B cell (primary cell): ENCODE measurements around the gene PCDH15. TPM values are rescaled to one million over a fixed set of nuclear protein-coding genes. Genes with fewer than 3 reads are reported as not detected.

Experiments
- ATAC-seq: fragments of 200-7000 bp; cut with Tn5 transposase; one replicate; pipeline ENCODE4 v1.10.0; 2021; ENCODE audit warnings: low read depth, mild to moderate bottlenecking, moderate number of reproducible peaks, moderate library complexity
- CTCF ChIA-PET: fragments of 350-600 bp; sonication (Branson Sonifier 250); formaldehyde crosslinking; loops from one replicate; lab custom pipeline; 2021; ENCODE audit warnings: antibody characterized with exemption, inconsistent platforms; lab: Charles Lee
- POLR2A ChIA-PET: fragments of 350-600 bp; sonication (Branson Sonifier 250); formaldehyde crosslinking; loops from one replicate; lab custom pipeline; 2021; ENCODE audit warnings: antibody characterized with exemption; lab: Charles Lee
- DNase-seq: peaks from one replicate; pipeline ENCODE4 v3.0.0; 2013
- H2AFZ ChIP-seq: 2 replicates; pipeline ENCODE4 v1.6.1; 2012; ENCODE audit warnings: mild to moderate bottlenecking, low read depth, low read length; ENCODE audit not compliant: insufficient read depth, poor library complexity, severe bottlenecking
- H3K27ac ChIP-seq, 2 donors: 1 replicate in 1 of 2; 2 replicates in 1 of 2; pipeline ENCODE4 v1.5.1; 2012 to 2013; ENCODE audit warnings: low read length in 2 of 2, mild to moderate bottlenecking in 2 of 2, moderate library complexity in 1 of 2
- H3K27me3 ChIP-seq, 4 experiments: fragments of 200-600 bp in 1 of 4; sonication (generic) in 1 of 4; replicated peaks in 1 of 4; 1 replicate in 2 of 4; 2 replicates in 2 of 4; pipeline versions ENCODE4 v1.6.1 to v1.7.0; 2013 to 2016; ENCODE audit warnings: low read length in 3 of 4, mild to moderate bottlenecking in 2 of 4, mixed read lengths in 1 of 4, moderate library complexity in 1 of 4; ENCODE audit not compliant: insufficient read depth in 4 of 4, control insufficient read depth in 3 of 4; ENCODE audit errors: control extremely low read depth in 1 of 4
- H3K36me3 ChIP-seq, 2 experiments: replicated peaks in 1 of 2; 1 replicate in 1 of 2; 2 replicates in 1 of 2; pipeline versions ENCODE4 v1.6.1 to v1.7.1; 2013; ENCODE audit warnings: low read length in 1 of 2; ENCODE audit not compliant: insufficient read depth in 2 of 2, control insufficient read depth in 1 of 2; ENCODE audit errors: control extremely low read depth in 1 of 2, extremely low read depth in 1 of 2
- H3K4me1 ChIP-seq, 2 donors: fragments of 200-600 bp in 1 of 2; sonication (generic) in 1 of 2; 1 replicate in 1 of 2; 2 replicates in 1 of 2; pipeline versions ENCODE4 v1.5.1 to v1.6.1; 2013 to 2017; ENCODE audit warnings: low read length in 2 of 2; ENCODE audit not compliant: control insufficient read depth in 2 of 2, insufficient read depth in 2 of 2
- H3K4me2 ChIP-seq: replicated peaks from 2 replicates; pipeline ENCODE3; 2012; ENCODE audit warnings: mild to moderate bottlenecking, low read depth, low read length; ENCODE audit not compliant: poor library complexity, severe bottlenecking
- H3K4me3 ChIP-seq, 5 experiments: fragments of 200-600 bp in 1 of 5; sonication (generic) in 1 of 5; 1 replicate in 3 of 5; 2 replicates in 2 of 5; pipeline versions ENCODE4 v1.5.1 to v1.7.0; 2011 to 2016; ENCODE audit warnings: low read length in 4 of 5, mild to moderate bottlenecking in 4 of 5, low read depth in 2 of 5, control low read depth in 1 of 5, moderate library complexity in 1 of 5; ENCODE audit not compliant: insufficient read depth in 1 of 5; ENCODE audit errors: control extremely low read depth in 1 of 5, extremely low read depth in 1 of 5
- H3K79me2 ChIP-seq: fragments of 200-600 bp; sonication (generic); one replicate; pipeline ENCODE4 v1.6.0; 2016; ENCODE audit warnings: low read length; ENCODE audit not compliant: control insufficient read depth, insufficient read depth
- H3K9ac ChIP-seq: fragments of 200-600 bp; sonication (generic); 2 replicates; pipeline ENCODE4 v1.6.1; 2017; ENCODE audit warnings: mild to moderate bottlenecking, low read length, moderate library complexity
- H3K9me3 ChIP-seq, 3 donors: one replicate each; pipeline versions ENCODE4 v1.6.1 to v1.7.1; 2013; ENCODE audit warnings: low read length in 2 of 3; ENCODE audit not compliant: control insufficient read depth in 2 of 3, insufficient read depth in 1 of 3; ENCODE audit errors: control extremely low read depth in 1 of 3
- H4K20me1 ChIP-seq: 2 replicates; pipeline ENCODE4 v1.6.0; 2012; ENCODE audit warnings: mild to moderate bottlenecking, low read length; ENCODE audit not compliant: insufficient read depth, control insufficient read depth, poor library complexity, severe bottlenecking
- H3K27ac Mint-ChIP-seq: one replicate; pipeline ENCODE4 v1.8.0; 2021; ENCODE audit warnings: mixed read lengths
- H3K27me3 Mint-ChIP-seq: one replicate; pipeline ENCODE4 v1.8.0; 2021; ENCODE audit warnings: mixed read lengths
- H3K4me1 Mint-ChIP-seq: one replicate; pipeline ENCODE4 v1.8.0; 2021; ENCODE audit warnings: mixed read lengths
- H3K4me3 Mint-ChIP-seq: one replicate; pipeline ENCODE4 v1.8.0; 2021; ENCODE audit warnings: mixed read lengths
- H3K9me3 Mint-ChIP-seq: one replicate; pipeline ENCODE4 v1.8.0; 2022; ENCODE audit warnings: mixed read lengths; ENCODE audit not compliant: insufficient read depth
- EZH2 ChIP-seq: IDR thresholded peaks from 2 replicates; pipeline ENCODE4 v1.6.1; 2012; ENCODE audit warnings: borderline replicate concordance, low read depth, mild to moderate bottlenecking, moderate library complexity, low read length; ENCODE audit not compliant: insufficient read depth, poor library complexity, severe bottlenecking
- WGBS: methylation state at CpG from one replicate; pipeline ENCODE4 v1.1.5; 2013; ENCODE audit warnings: missing lambda C conversion rate; ENCODE audit not compliant: insufficient coverage; 5-methylcytosine and 5-hydroxymethylcytosine counted together
- intact Hi-C: fragments of 100-400 bp; cut with micrococcal nuclease; formaldehyde crosslinking; loops from one replicate; pipeline ENCODE4 v1.10.0; 2022
- polyA plus RNA-seq: library from polyadenylated mRNA; depleted of rRNA; stranded (reverse); fragments of >200 nt; gene quantifications from 2 replicates; pipeline ENCODE4 v1.2.3, GENCODE V29; 2012
- total RNA-seq, 2 donors: library from RNA; stranded (reverse); fragments of 120-200 nt in 1 of 2; gene quantifications; 1 replicate in 1 of 2; 2 replicates in 1 of 2; pipeline versions ENCODE4 v1.2.3 to v1.2.4, GENCODE V29; 2013 to 2022
- TF ChIP-seq, protein P1 (sequence below): fragments of 200-600 bp; IDR thresholded peaks from one replicate; pipeline ENCODE4 v1.8.0; 2022; ENCODE audit warnings: antibody characterized with exemption, mild to moderate bottlenecking

PCDH15 gene
- total and polyA plus RNA-seq, 2 donors (not counting 1 experiment from before 2014, with no cell fraction given) = not detected

DNA sequence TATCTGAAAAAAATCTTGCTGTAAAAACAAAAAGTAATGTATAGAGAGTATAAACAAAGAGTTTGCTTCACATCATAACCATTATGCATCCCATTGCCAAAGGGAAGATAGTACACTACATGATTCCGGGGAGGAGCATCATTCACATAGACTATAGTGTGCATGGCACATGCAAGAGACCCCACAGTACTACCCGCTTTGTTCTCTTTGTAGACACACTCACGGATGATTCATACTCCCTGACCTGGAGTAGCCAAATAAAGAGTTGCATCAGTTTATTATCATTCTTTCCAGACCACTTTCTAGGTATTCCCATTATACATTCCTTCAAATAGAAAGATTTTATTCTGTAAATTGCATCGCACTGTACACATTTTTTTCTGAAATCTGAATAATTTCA, 356.9 kb downstream of the PCDH15 start:
- TF ChIP-seq EZH2 = no peak
- TF ChIP-seq, protein P1, sequence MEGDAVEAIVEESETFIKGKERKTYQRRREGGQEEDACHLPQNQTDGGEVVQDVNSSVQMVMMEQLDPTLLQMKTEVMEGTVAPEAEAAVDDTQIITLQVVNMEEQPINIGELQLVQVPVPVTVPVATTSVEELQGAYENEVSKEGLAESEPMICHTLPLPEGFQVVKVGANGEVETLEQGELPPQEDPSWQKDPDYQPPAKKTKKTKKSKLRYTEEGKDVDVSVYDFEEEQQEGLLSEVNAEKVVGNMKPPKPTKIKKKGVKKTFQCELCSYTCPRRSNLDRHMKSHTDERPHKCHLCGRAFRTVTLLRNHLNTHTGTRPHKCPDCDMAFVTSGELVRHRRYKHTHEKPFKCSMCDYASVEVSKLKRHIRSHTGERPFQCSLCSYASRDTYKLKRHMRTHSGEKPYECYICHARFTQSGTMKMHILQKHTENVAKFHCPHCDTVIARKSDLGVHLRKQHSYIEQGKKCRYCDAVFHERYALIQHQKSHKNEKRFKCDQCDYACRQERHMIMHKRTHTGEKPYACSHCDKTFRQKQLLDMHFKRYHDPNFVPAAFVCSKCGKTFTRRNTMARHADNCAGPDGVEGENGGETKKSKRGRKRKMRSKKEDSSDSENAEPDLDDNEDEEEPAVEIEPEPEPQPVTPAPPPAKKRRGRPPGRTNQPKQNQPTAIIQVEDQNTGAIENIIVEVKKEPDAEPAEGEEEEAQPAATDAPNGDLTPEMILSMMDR = no peak

DNA sequence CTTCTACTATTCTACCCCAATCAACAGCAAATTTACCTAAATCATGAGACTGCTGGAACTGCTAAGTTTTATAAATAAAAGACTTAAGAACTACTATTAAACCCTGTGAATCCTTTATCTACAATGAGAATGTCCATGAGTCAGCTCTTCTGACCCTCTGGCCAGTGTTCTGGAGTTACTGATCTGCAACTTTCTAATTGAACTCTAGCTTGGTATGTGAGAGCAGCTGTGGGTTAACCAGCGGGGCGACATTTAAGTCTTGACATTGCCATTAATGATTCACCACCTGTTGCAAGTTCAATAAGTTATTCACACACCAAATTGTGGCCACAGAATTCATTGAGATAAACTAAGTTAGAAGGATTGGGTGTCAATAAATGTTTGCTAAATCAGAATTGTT, 359.8 kb downstream of the PCDH15 start:
- no peaks in the 10 kb centered on the region for H3K4me1 Mint-ChIP-seq
- H3K4me3 Mint-ChIP-seq = no peak overlapping the region
- intact Hi-C loops = no loop called here
- no peak overlapping the region for H3K4me3 ChIP-seq
- DNase-seq (no peak), ATAC-seq (no peak)
- no peaks in the 10 kb centered on the region for H3K27me3 Mint-ChIP-seq
- no peaks in the 10 kb centered on the region for H3K79me2 ChIP-seq
- H3K36me3 ChIP-seq = no peaks in the 10 kb centered on the region
- no peak overlapping the region for H3K27ac Mint-ChIP-seq
- TF ChIP-seq EZH2 = no peak
- TF ChIP-seq, protein P1 = no peak
- no peaks in the 10 kb centered on the region for H4K20me1 ChIP-seq
- ChIA-PET POLR2A (no interaction called here), CTCF (no interaction called here)
- H3K9ac ChIP-seq = no peak overlapping the region
- WGBS = no CpG with 5 or more reads among the region's 2 CpGs
- no peak overlapping the region for H3K27ac ChIP-seq
- H3K4me1 ChIP-seq = no peaks in the 10 kb centered on the region
- no peak overlapping the region for H2AFZ ChIP-seq
- H3K9me3 ChIP-seq = no peaks in the 10 kb centered on the region
- H3K27me3 ChIP-seq = no peaks in the 10 kb centered on the region
- peaks cover 2% of the 10 kb centered on the region for H3K9me3 Mint-ChIP-seq
- no peak overlapping the region for H3K4me2 ChIP-seq

More for the DNA sequence above, 356.9 kb downstream of the PCDH15 start:
- H3K79me2 ChIP-seq = no peaks in the 10 kb centered on the region
- H3K9me3 ChIP-seq = no peaks in the 10 kb centered on the region
- H3K36me3 ChIP-seq = no peaks in the 10 kb centered on the region
- ChIA-PET CTCF (no interaction called here), POLR2A (no interaction called here)
- no peak overlapping the region for H3K9ac ChIP-seq
- DNase-seq (no peak), ATAC-seq (no peak)
- H3K27ac ChIP-seq = no peak overlapping the region
- no peaks in the 10 kb centered on the region for H4K20me1 ChIP-seq
- no peaks in the 10 kb centered on the region for H3K4me1 ChIP-seq
- Mint-ChIP-seq H3K27me3 (no peaks in the 10 kb centered on the region), H3K9me3 (peaks cover 2% of the 10 kb centered on the region), H3K4me1 (no peaks in the 10 kb centered on the region), H3K4me3 (no peak overlapping the region), H3K27ac (no peak overlapping the region)
- H3K4me2 ChIP-seq = no peak overlapping the region
- no peak overlapping the region for H3K4me3 ChIP-seq
- no peaks in the 10 kb centered on the region for H3K27me3 ChIP-seq
- 94% methylated on average over 4 of the region's 4 CpGs for WGBS
- intact Hi-C loops = no loop called here
- no peak overlapping the region for H2AFZ ChIP-seq
